CD4-positive, CD25-positive, alpha-beta regulatory T cell (primary cell): ENCODE data around the gene HTR7. TPM values are rescaled to one million over a fixed set of nuclear protein-coding genes. Genes with fewer than 3 reads are reported as not detected.

Experiments used
- ATAC-seq, 2 donors: fragments of 150-1000 bp; cut with Tn5 transposase; one replicate each; pipeline ENCODE4 v1.10.0; 2021; ENCODE audit warnings: low read depth in 2 of 2, moderate number of reproducible peaks in 2 of 2, moderate library complexity in 1 of 2
- DNase-seq, 3 donors: peaks; one replicate each; pipeline versions ENCODE4 v3.0.0 to v3.0.0-alpha.2; 2012 to 2022; ENCODE audit warnings: mixed read lengths in 1 of 3
- H3K27ac ChIP-seq: one replicate; pipeline ENCODE4 v1.7.0; 2013; ENCODE audit warnings: mild to moderate bottlenecking, low read length; ENCODE audit not compliant: insufficient read depth, poor library complexity, severe bottlenecking
- H3K27me3 ChIP-seq: one replicate; pipeline ENCODE4 v1.7.0; 2013; ENCODE audit warnings: low read length; ENCODE audit not compliant: control insufficient read depth, insufficient read depth
- H3K36me3 ChIP-seq: one replicate; pipeline ENCODE4 v1.7.0; 2013; ENCODE audit warnings: mild to moderate bottlenecking, low read length, moderate library complexity; ENCODE audit not compliant: control insufficient read depth, insufficient read depth
- H3K4me1 ChIP-seq: 2 replicates; pipeline ENCODE4 v1.7.0; 2013; ENCODE audit warnings: mild to moderate bottlenecking, low read length; ENCODE audit not compliant: insufficient read depth, control insufficient read depth, poor library complexity, severe bottlenecking
- H3K4me3 ChIP-seq: one replicate; pipeline ENCODE4 v1.7.0; 2013; ENCODE audit warnings: low read depth, mild to moderate bottlenecking, low read length, moderate library complexity
- H3K9me3 ChIP-seq, 2 experiments: 1 replicate in 1 of 2; 2 replicates in 1 of 2; pipeline ENCODE4 v1.7.0; 2013; ENCODE audit warnings: low read length in 2 of 2, mild to moderate bottlenecking in 1 of 2, moderate library complexity in 1 of 2; ENCODE audit not compliant: control insufficient read depth in 2 of 2
- H3K27ac Mint-ChIP-seq, 3 donors: one replicate each; pipeline ENCODE4 v1.8.0; 2020 to 2022; ENCODE audit warnings: mild to moderate bottlenecking in 3 of 3, mixed read lengths in 3 of 3, moderate library complexity in 2 of 3
- H3K27me3 Mint-ChIP-seq: one replicate; pipeline ENCODE4 v1.8.0; 2022; ENCODE audit warnings: mild to moderate bottlenecking, mixed read lengths
- H3K36me3 Mint-ChIP-seq: one replicate; pipeline ENCODE4 v1.8.0; 2020; ENCODE audit warnings: mixed read lengths
- H3K4me1 Mint-ChIP-seq, 4 donors: one replicate each; pipeline ENCODE4 v1.8.0; 2020 to 2022; ENCODE audit warnings: mixed read lengths in 4 of 4, mild to moderate bottlenecking in 1 of 4
- H3K4me3 Mint-ChIP-seq, 4 donors: one replicate each; pipeline ENCODE4 v1.8.0; 2020 to 2022; ENCODE audit warnings: mild to moderate bottlenecking in 4 of 4, mixed read lengths in 4 of 4, moderate library complexity in 3 of 4
- H3K9me3 Mint-ChIP-seq, 7 donors: one replicate each; pipeline ENCODE4 v1.8.0; 2020 to 2022; ENCODE audit warnings: mixed read lengths in 7 of 7, mild to moderate bottlenecking in 3 of 7, moderate library complexity in 2 of 7
- polyA plus RNA-seq, 4 donors: library from polyadenylated mRNA; unstranded; fragments of 300-500 nt; fragmentation: Illumina TruSeq; gene quantifications; one replicate each; pipeline ENCODE4 v1.2.3, GENCODE V29; 2021
- total RNA-seq: library from RNA; stranded (reverse); gene quantifications from one replicate; pipeline ENCODE4 v1.2.3, GENCODE V29; 2022

HTR7 gene
- total and polyA plus RNA-seq, 5 donors from 2014 or later, result not detected

DNA sequence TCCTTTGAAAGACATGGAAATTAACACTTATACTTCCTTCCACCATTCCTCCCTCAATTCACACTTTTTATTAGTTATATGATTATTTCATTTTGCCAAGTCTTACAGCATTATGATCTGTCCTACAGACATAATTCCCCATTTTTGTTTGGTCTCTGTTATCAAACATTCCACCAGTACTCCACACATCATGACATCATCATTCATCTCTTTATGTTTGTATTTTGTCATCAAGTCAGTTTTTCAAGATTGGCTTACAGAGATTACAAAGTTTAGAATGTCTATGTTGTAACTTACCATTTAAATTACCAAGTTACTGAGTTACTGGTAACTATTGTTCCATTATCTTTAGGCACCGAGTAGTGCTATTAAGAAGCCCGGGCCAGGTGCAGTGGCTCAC lies 150.2 kb downstream of the HTR7 start:
- H3K4me1 Mint-ChIP-seq, result no peaks in the 10 kb centered on the region
- peaks cover 9% of the 10 kb centered on the region for H3K27me3 Mint-ChIP-seq
- H3K36me3 Mint-ChIP-seq, result no peaks in the 10 kb centered on the region
- Histone ChIP-seq H3K36me3 (no peaks in the 10 kb centered on the region), H3K4me1 (no peaks in the 10 kb centered on the region), H3K27ac (no peak overlapping the region), H3K9me3 (no peaks in the 10 kb centered on the region), H3K4me3 (no peak overlapping the region), H3K27me3 (no peaks in the 10 kb centered on the region)
- H3K4me3 Mint-ChIP-seq, result no peak overlapping the region
- H3K27ac Mint-ChIP-seq, result no peak overlapping the region
- peaks cover 0 to 4% (median 0%) of the 10 kb centered on the region in 7 donors for H3K9me3 Mint-ChIP-seq
- ATAC-seq (no peak), DNase-seq (no peak)

DNA sequence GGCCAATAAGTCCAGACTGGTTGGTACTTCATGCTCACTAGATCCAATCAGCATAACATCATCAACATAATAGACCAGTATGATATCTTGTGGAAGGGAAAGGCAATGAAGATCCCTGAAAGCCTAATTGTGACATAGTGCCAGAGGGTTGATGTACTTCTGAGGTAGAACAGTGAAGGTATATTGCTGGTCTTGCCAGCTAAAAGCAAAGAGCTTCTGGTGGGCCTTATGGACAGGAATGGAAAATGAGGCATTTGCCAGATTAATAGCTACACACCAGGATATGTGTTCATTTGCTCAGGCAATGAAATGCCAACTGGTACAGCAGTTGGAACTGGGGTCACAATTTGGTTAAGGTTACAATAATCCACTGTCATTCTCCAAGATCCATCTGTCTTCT lies 156.4 kb downstream of the HTR7 start:
- no peaks in the 10 kb centered on the region for H3K4me1 Mint-ChIP-seq
- no peaks in the 10 kb centered on the region for H3K4me1 ChIP-seq

DNA sequence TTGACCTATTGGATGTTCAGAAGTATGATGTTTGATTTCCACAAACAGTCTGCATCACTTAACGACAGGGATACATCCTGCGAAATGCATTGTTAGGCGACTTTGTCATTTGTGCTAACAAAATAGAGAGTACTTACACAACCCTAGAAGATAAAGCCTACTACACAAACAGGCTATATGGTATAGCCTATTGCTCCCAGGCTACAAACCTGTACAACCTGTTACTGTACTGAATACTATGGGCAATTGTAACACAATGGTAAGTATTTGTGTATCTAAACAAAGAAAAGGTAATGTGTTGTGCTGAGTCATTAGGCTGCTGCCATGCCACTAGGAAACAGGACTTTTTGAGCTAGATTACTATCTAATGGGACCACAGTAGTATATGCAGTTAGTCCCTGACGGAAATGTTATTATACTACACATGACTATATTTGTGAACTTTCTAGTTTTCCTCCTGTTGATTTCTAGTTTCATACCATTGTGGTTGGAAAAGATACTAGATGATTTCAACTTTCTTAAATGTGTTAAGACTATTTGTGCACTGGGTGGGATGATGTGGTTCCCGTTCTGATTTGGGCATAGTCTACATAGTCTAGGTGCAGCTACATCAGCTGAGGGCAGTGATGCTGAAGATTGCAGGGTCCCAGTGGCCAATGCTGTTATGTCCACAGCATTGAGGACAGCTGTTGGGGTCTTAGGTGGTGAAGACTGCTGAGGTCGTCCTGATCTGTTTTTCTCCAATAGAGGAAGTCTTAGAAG lies 161.7 kb downstream of the HTR7 start:
- Mint-ChIP-seq H3K9me3 (peaks cover 0 to 3% (median 0%) of the 10 kb centered on the region in 7 donors), H3K4me1 (no peaks in the 10 kb centered on the region), H3K4me3 (no peak overlapping the region), H3K27ac (no peak overlapping the region), H3K27me3 (no peaks in the 10 kb centered on the region), H3K36me3 (no peaks in the 10 kb centered on the region)
- no peaks in the 10 kb centered on the region for H3K4me1 ChIP-seq
- H3K9me3 ChIP-seq, result no peaks in the 10 kb centered on the region
- no peaks in the 10 kb centered on the region for H3K36me3 ChIP-seq
- ATAC-seq (no peak), DNase-seq (no peak)
- H3K27me3 ChIP-seq, result no peaks in the 10 kb centered on the region
- H3K4me3 ChIP-seq, result no peak overlapping the region
- H3K27ac ChIP-seq, result no peak overlapping the region

More for the DNA sequence above, 156.4 kb downstream of the HTR7 start:
- Mint-ChIP-seq H3K27me3 (no peaks in the 10 kb centered on the region), H3K9me3 (peaks cover 0 to 4% (median 0%) of the 10 kb centered on the region in 7 donors), H3K27ac (no peak overlapping the region), H3K4me3 (no peak overlapping the region), H3K36me3 (no peaks in the 10 kb centered on the region)
- H3K27me3 ChIP-seq, result no peaks in the 10 kb centered on the region
- no peak overlapping the region for H3K27ac ChIP-seq
- no peaks in the 10 kb centered on the region for H3K36me3 ChIP-seq
- H3K4me3 ChIP-seq, result no peak overlapping the region
- ATAC-seq, result no peak
- no peaks in the 10 kb centered on the region for H3K9me3 ChIP-seq
- DNase-seq, result no peak

Other genes with a start within 250 kb of the HTR7 start
- gene RPP30, start 13.9 kb upstream of the HTR7 start, total RNA-seq, result 27.3 TPM
- 10 to 100 TPM; 47.0 to 54.7 (median 53.8) TPM for gene RPP30, start 13.9 kb upstream of the HTR7 start, polyA plus RNA-seq
- gene ANKRD1, start 63.0 kb upstream of the HTR7 start, total RNA-seq, result not detected
- gene ANKRD1, start 63.0 kb upstream of the HTR7 start, polyA plus RNA-seq, result not detected